Lower lobe of right lung (tissue), 2 donors: ENCODE measurements around the gene KCNK10. TPM values are rescaled to one million over a fixed set of nuclear protein-coding genes. Genes with fewer than 3 reads are reported as not detected.

ENCODE experiments used
- ATAC-seq, 2 donors: fragments of 200-7000 bp; cut with Tn5 transposase; one replicate each; pipeline ENCODE4 v1.9.1; 2020 to 2022; ENCODE audit warnings: mild to moderate bottlenecking in 2 of 2, moderate library complexity in 2 of 2
- DNase-seq: peaks from one replicate; pipeline ENCODE4 v3.0.0-alpha.2; 2020
- H3K27ac ChIP-seq: fragments of 200-600 bp; one replicate; pipeline ENCODE4 v1.8.0; 2022
- H3K27me3 ChIP-seq: fragments of 200-600 bp; one replicate; pipeline ENCODE4 v1.8.0; 2022; ENCODE audit warnings: low read depth
- H3K36me3 ChIP-seq: fragments of 200-600 bp; one replicate; pipeline ENCODE4 v1.8.0; 2022; ENCODE audit warnings: mild to moderate bottlenecking
- H3K4me1 ChIP-seq: fragments of 200-600 bp; one replicate; pipeline ENCODE4 v1.8.0; 2022
- H3K4me3 ChIP-seq: fragments of 200-600 bp; one replicate; pipeline ENCODE4 v1.8.0; 2022; ENCODE audit warnings: mild to moderate bottlenecking
- H3K9me3 ChIP-seq: fragments of 200-600 bp; one replicate; pipeline ENCODE4 v1.8.0; 2022
- CTCF ChIP-seq: fragments of 200-600 bp; IDR thresholded peaks from one replicate; pipeline ENCODE4 v1.8.0; 2022; ENCODE audit warnings: antibody characterized with exemption, mild to moderate bottlenecking
- intact Hi-C: fragments of 100-400 bp; cut with DNase I; formaldehyde crosslinking; loops from one replicate; pipeline ENCODE4 v1.11.0; 2022
- total RNA-seq: library from RNA; stranded (reverse); fragmentation: NEBNext Ultra II Directional; extraction: Animal tissue kit (Norgen Biotek cat#: 25700); gene quantifications from one replicate; pipeline ENCODE4 v1.2.1, GENCODE V29; 2021
- donor health status: DM: no; HTN: yes; CAD: no; lungs with severe emphysema.

KCNK10 gene
- total RNA-seq, 1 donor from 2014 or later: not detected

- ATAC-seq: no peak
- DNase-seq: no peak
- Histone ChIP-seq H3K9me3 (no peaks in the 10 kb centered on the region), H3K27ac (no peak overlapping the region), H3K27me3 (no peaks in the 10 kb centered on the region), H3K36me3 (no peaks in the 10 kb centered on the region), H3K4me3 (no peak overlapping the region), H3K4me1 (no peaks in the 10 kb centered on the region)
- intact Hi-C loops: no loop called here
- TF ChIP-seq CTCF: no peak
Observed at GRCh38 chr14:88310449-88310848, 12.6 kb downstream of the KCNK10 start.

GRCh38 chr14:88310021-88310420, 13.0 kb downstream of the KCNK10 start:
- no peaks in the 10 kb centered on the region for H3K9me3 ChIP-seq
- DNase-seq: no peak
- no peak for TF ChIP-seq CTCF

GRCh38 chr14:88305528-88306322, 17.3 kb downstream of the KCNK10 start:
- Histone ChIP-seq H3K27ac (no peak overlapping the region), H3K36me3 (no peaks in the 10 kb centered on the region), H3K27me3 (no peaks in the 10 kb centered on the region), H3K4me1 (no peaks in the 10 kb centered on the region), H3K9me3 (no peaks in the 10 kb centered on the region), H3K4me3 (no peak overlapping the region)
- intact Hi-C loops: no loop called here
- TF ChIP-seq CTCF: no peak
- DNase-seq: no peak
- ATAC-seq: no peak

More at GRCh38 chr14:88310021-88310420, 13.0 kb downstream of the KCNK10 start:
- Histone ChIP-seq H3K27ac (no peak overlapping the region), H3K4me1 (no peaks in the 10 kb centered on the region), H3K4me3 (no peak overlapping the region), H3K36me3 (no peaks in the 10 kb centered on the region), H3K27me3 (no peaks in the 10 kb centered on the region)
- no peak for ATAC-seq
- intact Hi-C loops: no loop called here

GRCh38 chr14:88303041-88303440, 20.0 kb downstream of the KCNK10 start:
- Histone ChIP-seq H3K4me3 (no peak overlapping the region), H3K27ac (no peak overlapping the region), H3K27me3 (no peaks in the 10 kb centered on the region), H3K36me3 (no peaks in the 10 kb centered on the region), H3K9me3 (no peaks in the 10 kb centered on the region), H3K4me1 (no peaks in the 10 kb centered on the region)
- no peak for TF ChIP-seq CTCF
- no peak for DNase-seq
- ATAC-seq: peak in 1 of 2 donors; percentile 35
- intact Hi-C loops: no loop called here

GRCh38 chr14:88301381-88301780, 21.7 kb downstream of the KCNK10 start:
- no peaks in the 10 kb centered on the region for H3K9me3 ChIP-seq
- ATAC-seq (no peak), DNase-seq (no peak)
- H3K27ac ChIP-seq: no peak overlapping the region
- no peaks in the 10 kb centered on the region for H3K27me3 ChIP-seq
- no peak overlapping the region for H3K4me3 ChIP-seq
- H3K36me3 ChIP-seq: no peaks in the 10 kb centered on the region
- TF ChIP-seq CTCF: no peak
- H3K4me1 ChIP-seq: no peaks in the 10 kb centered on the region
- intact Hi-C loops: no loop called here
